Naive thymus-derived CD4-positive, alpha-beta T cell (primary cell): ENCODE data around the gene RNF227. TPM values are rescaled to one million over a fixed set of nuclear protein-coding genes. Genes with fewer than 3 reads are reported as not detected.
"Not testable (repeated sequence)": the region's sequence is repeated elsewhere in the genome, so short reads cannot be mapped to it uniquely, and the experiment has no call there.

Experiments
- ATAC-seq: fragments of 150-1000 bp; cut with Tn5 transposase; 2 replicates; pipeline ENCODE4 v1.10.0; 2021; ENCODE audit warnings: mild to moderate bottlenecking, moderate library complexity
- CTCF ChIA-PET: fragments of 350-600 bp; sonication (Branson Sonifier 250); formaldehyde crosslinking; loops from one replicate; lab custom pipeline; 2021; ENCODE audit warnings: antibody characterized with exemption; lab: Charles Lee
- POLR2A ChIA-PET: fragments of 350-600 bp; sonication (Branson Sonifier 250); formaldehyde crosslinking; loops from one replicate; lab custom pipeline; 2021; ENCODE audit warnings: antibody characterized with exemption, inconsistent platforms; lab: Charles Lee
- DNase-seq, 9 donors: peaks; one replicate each; pipeline versions ENCODE4 v3.0.0 to v3.0.0-alpha.2; 2020 to 2022; ENCODE audit warnings: mixed read lengths in 1 of 9
- H3K27ac ChIP-seq: one replicate; pipeline ENCODE4 v1.7.0; 2013; ENCODE audit warnings: mild to moderate bottlenecking, low read depth, low read length, moderate library complexity
- H3K27me3 ChIP-seq, 2 donors: one replicate each; pipeline ENCODE4 v1.7.0; 2013; ENCODE audit warnings: low read length in 2 of 2, mild to moderate bottlenecking in 2 of 2, moderate library complexity in 2 of 2; ENCODE audit not compliant: control insufficient read depth in 2 of 2, insufficient read depth in 2 of 2
- H3K36me3 ChIP-seq, 3 experiments: 1 replicate in 2 of 3; 2 replicates in 1 of 3; pipeline ENCODE4 v1.7.0; 2013; ENCODE audit warnings: low read length in 3 of 3, mild to moderate bottlenecking in 3 of 3, moderate library complexity in 1 of 3; ENCODE audit not compliant: insufficient read depth in 3 of 3, control insufficient read depth in 2 of 3
- H3K4me1 ChIP-seq, 2 donors: one replicate each; pipeline ENCODE4 v1.7.0; 2013; ENCODE audit warnings: low read length in 2 of 2, mild to moderate bottlenecking in 2 of 2, moderate library complexity in 1 of 2; ENCODE audit not compliant: control insufficient read depth in 2 of 2, insufficient read depth in 2 of 2
- H3K4me3 ChIP-seq: 2 replicates; pipeline ENCODE4 v1.7.0; 2013; ENCODE audit warnings: mild to moderate bottlenecking, low read length
- H3K9me3 ChIP-seq, 3 experiments: 1 replicate in 2 of 3; 2 replicates in 1 of 3; pipeline ENCODE4 v1.7.0; 2013; ENCODE audit warnings: low read length in 3 of 3; ENCODE audit not compliant: control insufficient read depth in 2 of 3
- H3K27ac Mint-ChIP-seq, 9 donors: one replicate each; pipeline ENCODE4 v1.8.0; 2020 to 2022; ENCODE audit warnings: mixed read lengths in 9 of 9, mild to moderate bottlenecking in 8 of 9, moderate library complexity in 5 of 9, inconsistent platforms in 2 of 9
- H3K27me3 Mint-ChIP-seq, 5 donors: one replicate each; pipeline ENCODE4 v1.8.0; 2021 to 2022; ENCODE audit warnings: mixed read lengths in 5 of 5, mild to moderate bottlenecking in 1 of 5
- H3K36me3 Mint-ChIP-seq, 5 donors: one replicate each; pipeline ENCODE4 v1.8.0; 2020 to 2022; ENCODE audit warnings: mixed read lengths in 5 of 5, mild to moderate bottlenecking in 3 of 5, inconsistent platforms in 1 of 5
- H3K4me1 Mint-ChIP-seq, 7 donors: one replicate each; pipeline ENCODE4 v1.8.0; 2020 to 2022; ENCODE audit warnings: mixed read lengths in 7 of 7, mild to moderate bottlenecking in 3 of 7, inconsistent platforms in 1 of 7
- H3K4me3 Mint-ChIP-seq, 10 donors: one replicate each; pipeline ENCODE4 v1.8.0; 2020 to 2022; ENCODE audit warnings: mild to moderate bottlenecking in 10 of 10, mixed read lengths in 10 of 10, moderate library complexity in 6 of 10, inconsistent platforms in 2 of 10
- H3K9me3 Mint-ChIP-seq, 11 donors: one replicate each; pipeline ENCODE4 v1.8.0; 2020 to 2022; ENCODE audit warnings: mixed read lengths in 11 of 11, mild to moderate bottlenecking in 4 of 11, inconsistent platforms in 1 of 11, moderate library complexity in 1 of 11
- intact Hi-C, 2 donors: fragments of 100-400 bp; cut with micrococcal nuclease; formaldehyde crosslinking; loops; one replicate each; pipeline ENCODE4 v1.15.1; 2023
- polyA plus RNA-seq, 2 donors: library from polyadenylated mRNA; unstranded; fragments of 300-500 nt; fragmentation: Illumina TruSeq; gene quantifications; one replicate each; pipeline ENCODE4 v1.2.3, GENCODE V29; 2021
- total RNA-seq, 6 experiments: library from RNA in 5 of 6; stranded (reverse) in 5 of 6; gene quantifications; 1 replicate in 5 of 6; 2 replicates in 1 of 6; pipeline ENCODE4 v1.2.3 and lab custom pipeline; 2021 to 2026

The RNF227 gene
- total and polyA plus RNA-seq, 7 experiments from 2014 or later, result 2.6 to 8.2 (median 4.9) TPM

DNA sequence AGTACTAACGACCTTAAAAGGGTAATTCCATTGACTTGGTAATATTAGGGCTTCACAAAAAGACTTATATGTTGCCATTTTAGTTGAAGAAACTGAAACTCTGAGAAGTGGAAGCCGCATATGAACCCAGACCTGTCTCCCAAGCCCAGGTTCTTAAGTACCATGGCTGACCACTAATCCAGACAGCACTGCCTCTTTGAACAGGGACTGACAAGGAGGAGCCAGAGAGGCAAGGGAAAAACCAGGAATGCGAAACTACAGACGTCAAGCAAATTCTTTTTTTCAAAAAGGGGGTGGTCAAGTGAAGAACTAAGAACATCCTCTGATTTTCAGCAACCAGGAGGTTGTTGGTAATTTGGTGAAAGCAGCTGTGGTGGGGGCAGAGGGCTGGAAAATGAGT, 43.0 kb downstream of the RNF227 start:
- intact Hi-C loops, result no loop called here
- DNase-seq (no peak), ATAC-seq (no peak)
- Histone ChIP-seq H3K27ac (no peak overlapping the region), H3K36me3 (peaks cover 0 to 10% (median 0%) of the 10 kb centered on the region in 3 experiments), H3K9me3 (no peaks in the 10 kb centered on the region), H3K4me3 (no peak overlapping the region), H3K4me1 (peaks cover 9 to 12% of the 10 kb centered on the region in 2 donors), H3K27me3 (no peaks in the 10 kb centered on the region)
- Mint-ChIP-seq H3K27me3 (no peaks in the 10 kb centered on the region), H3K4me3 (no peak overlapping the region), H3K36me3 (peaks cover 11 to 35% (median 23%) of the 10 kb centered on the region in 5 donors), H3K9me3 (no peaks in the 10 kb centered on the region), H3K27ac (peak overlapping the region in 2 of 9 donors; percentile 12 to 13), H3K4me1 (peaks cover 16 to 62% (median 47%) of the 10 kb centered on the region in 7 donors)
- POLR2A ChIA-PET, result interaction anchor here (0.6 to 1.6 kb wide), 3 partner anchors 14 to 28 kb away, joined by 3 read pairs; partner anchors contain the start of gene NAA38
- CTCF ChIA-PET, result interaction anchor here (1.6 kb wide), 1 partner anchor 10 kb away, joined by 6 read pairs; no protein-coding TSS in a partner anchor

DNA sequence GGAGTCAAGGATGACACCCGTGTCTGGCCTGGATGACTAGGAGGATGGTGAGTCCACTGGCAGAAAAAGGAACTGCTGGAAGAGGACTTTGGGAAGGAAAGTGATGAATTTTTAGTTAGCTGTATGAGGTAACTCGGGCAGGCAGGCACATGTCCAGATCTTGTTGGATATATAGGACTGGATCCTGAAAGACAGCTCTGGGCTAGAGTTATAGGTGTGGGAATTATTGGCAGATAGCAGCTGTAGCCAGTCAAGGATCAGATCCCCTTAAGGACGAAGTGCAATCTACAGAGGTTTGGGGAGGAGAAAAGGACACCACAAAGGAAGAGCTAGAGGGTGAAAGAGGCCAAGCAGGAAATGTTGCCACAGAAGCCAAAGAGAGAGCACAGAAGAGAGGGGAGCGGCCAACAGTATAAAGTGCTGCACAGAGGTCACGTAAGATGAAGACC, 48.2 kb downstream of the RNF227 start:
- peak; percentile 79 for ATAC-seq
- Mint-ChIP-seq H3K4me3 (peak overlapping the region; percentile 46 to 83 (median 70)), H3K4me1 (peaks cover 23 to 46% (median 43%) of the 10 kb centered on the region in 7 donors), H3K36me3 (peaks cover 3 to 20% (median 12%) of the 10 kb centered on the region in 5 donors), H3K9me3 (no peaks in the 10 kb centered on the region), H3K27me3 (no peaks in the 10 kb centered on the region), H3K27ac (peak overlapping the region; percentile 53 to 92 (median 87))
- no peak for DNase-seq
- intact Hi-C loops, result no loop called here
- Histone ChIP-seq H3K36me3 (no peaks in the 10 kb centered on the region), H3K27me3 (no peaks in the 10 kb centered on the region), H3K9me3 (no peaks in the 10 kb centered on the region), H3K4me1 (peaks cover 16 to 20% of the 10 kb centered on the region in 2 donors), H3K27ac (peak overlapping the region; percentile 49), H3K4me3 (peak overlapping the region; percentile 2)
- POLR2A ChIA-PET, result interaction anchor here (0.8 to 2.8 kb wide), 5 partner anchors 9 to 48 kb away, joined by 3 to 12 read pairs (median 10); partner anchors contain the start of gene RNF227
- CTCF ChIA-PET, result interaction anchor here (1.0 to 3.1 kb wide), 3 partner anchors 33 to 122 kb away, joined by 4 to 19 read pairs (median 4); no protein-coding TSS in a partner anchor

DNA sequence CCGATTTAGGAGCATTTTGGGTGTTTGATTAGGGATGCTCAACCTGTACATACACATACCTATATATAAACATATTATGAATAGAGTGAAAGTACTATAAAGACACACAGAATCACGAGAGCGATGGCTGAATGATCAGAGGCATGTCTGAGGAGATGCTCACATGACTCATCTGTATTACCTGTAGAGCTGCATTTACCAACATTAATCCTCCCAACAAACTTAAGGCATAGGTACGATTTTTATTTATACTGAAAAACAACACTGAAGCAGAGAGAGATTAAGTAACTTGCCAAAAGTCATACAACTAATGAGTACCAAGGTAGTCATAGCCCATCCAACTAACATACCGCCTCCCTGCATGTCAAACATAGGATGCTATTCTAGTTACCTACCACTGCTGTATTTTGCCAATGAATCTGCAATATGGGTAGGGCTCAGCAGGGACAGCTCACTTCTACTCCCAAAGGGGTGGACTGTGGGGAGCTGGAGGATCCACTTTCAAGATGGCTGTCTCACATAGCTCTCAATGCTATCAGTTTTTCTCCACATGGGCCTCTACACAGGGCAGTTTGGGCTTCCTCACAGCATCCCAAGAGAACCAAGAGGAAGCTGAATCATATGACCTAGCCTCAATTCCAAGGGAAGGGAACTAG, 51.0 kb downstream of the RNF227 start:
- Mint-ChIP-seq H3K9me3 (no peaks in the 10 kb centered on the region), H3K4me3 (no peak overlapping the region), H3K4me1 (peaks cover 30 to 47% (median 38%) of the 10 kb centered on the region in 7 donors), H3K27ac (no peak overlapping the region), H3K36me3 (peaks cover 0 to 20% (median 0%) of the 10 kb centered on the region in 5 donors), H3K27me3 (no peaks in the 10 kb centered on the region)
- H3K36me3 ChIP-seq, result no peaks in the 10 kb centered on the region
- ChIA-PET POLR2A (interaction anchor here (0.6 to 1.9 kb wide), 7 partner anchors 12 to 125 kb away, joined by 3 to 5 read pairs (median 3); no protein-coding TSS in a partner anchor), CTCF (interaction anchor here (0.5 to 9.1 kb wide), 7 partner anchors 30 to 192 kb away, joined by 3 to 133 read pairs (median 5); no protein-coding TSS in a partner anchor)
- peaks cover 16 to 23% of the 10 kb centered on the region in 2 donors for H3K4me1 ChIP-seq
- no peak overlapping the region for H3K27ac ChIP-seq
- DNase-seq, result no peak
- no peaks in the 10 kb centered on the region for H3K9me3 ChIP-seq
- no peak overlapping the region for H3K4me3 ChIP-seq
- intact Hi-C loops, result loop anchor here (5.0 kb wide), 2 partner anchors 177 to 192 kb away; no protein-coding TSS in a partner anchor
- ATAC-seq, result no peak
- no peaks in the 10 kb centered on the region for H3K27me3 ChIP-seq

DNA sequence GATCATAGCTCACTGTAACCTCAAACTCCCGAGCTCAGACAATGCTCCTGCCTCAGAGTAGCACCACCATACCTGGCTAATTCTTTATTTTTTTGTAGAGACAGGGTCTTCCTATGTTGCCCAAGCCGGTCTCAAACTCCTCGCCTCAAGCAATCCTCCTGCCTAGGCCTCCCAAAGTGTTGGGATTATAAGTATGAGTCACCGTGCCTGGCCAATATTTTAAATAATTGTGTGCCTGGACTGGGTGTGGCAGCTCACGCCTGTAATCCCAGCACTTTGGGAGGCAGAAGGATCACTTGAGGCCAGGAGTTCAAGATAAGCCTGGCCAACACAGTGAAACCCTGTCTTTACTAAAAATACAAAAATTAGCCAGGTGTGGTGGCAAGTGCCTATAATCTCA, 51.7 kb downstream of the RNF227 start:
- H3K4me3 ChIP-seq, DNase-seq, H3K4me3 Mint-ChIP-seq, H3K36me3 ChIP-seq, H3K9me3 ChIP-seq, H3K27me3 Mint-ChIP-seq, H3K27me3 ChIP-seq, H3K27ac ChIP-seq, H3K27ac Mint-ChIP-seq, ATAC-seq, H3K9me3 Mint-ChIP-seq: not testable (repeated sequence)
- CTCF ChIA-PET, result interaction anchor here (0.9 to 9.1 kb wide), 13 partner anchors 9 to 123 kb away, joined by 3 to 133 read pairs (median 5); no protein-coding TSS in a partner anchor
- POLR2A ChIA-PET, result interaction anchor here (1.3 to 1.9 kb wide), 5 partner anchors 18 to 124 kb away, joined by 3 to 5 read pairs (median 3); no protein-coding TSS in a partner anchor
- peaks cover 16 to 23% of the 10 kb centered on the region in 2 donors for H3K4me1 ChIP-seq
- intact Hi-C loops, result loop anchor here (5.0 kb wide), 2 partner anchors 178 to 193 kb away; no protein-coding TSS in a partner anchor
- peaks cover 0 to 20% (median 3%) of the 10 kb centered on the region in 5 donors for H3K36me3 Mint-ChIP-seq
- peaks cover 28 to 45% (median 38%) of the 10 kb centered on the region in 7 donors for H3K4me1 Mint-ChIP-seq

Other genes starting within 250 kb of the RNF227 start
- 100 to 1,000 TPM in 3 of 5 experiments, 10 to 100 TPM in 2; 57.9 to 226 (median 104) TPM for gene TP53, start 228.8 kb downstream of the RNF227 start, total RNA-seq
- gene TP53, start 228.8 kb downstream of the RNF227 start, polyA plus RNA-seq, result 10 to 100 TPM; 30.9 to 32.5 TPM
- gene WRAP53, start 227.8 kb downstream of the RNF227 start, total RNA-seq, result 10 to 100 TPM in 2 of 5 experiments, 1 to 10 TPM in 3; 6.7 to 21.1 (median 9.6) TPM
- gene WRAP53, start 227.8 kb downstream of the RNF227 start, polyA plus RNA-seq, result 10 to 100 TPM in 1 of 2 donors, 1 to 10 TPM in 1; 9.6 to 18.9 TPM
- not detected for gene EFNB3, start 211.1 kb downstream of the RNF227 start, total RNA-seq
- not detected for gene EFNB3, start 211.1 kb downstream of the RNF227 start, polyA plus RNA-seq
- under 1 TPM in 1 of 5 experiments, not detected in 4; 0.03 TPM for gene DNAH2, start 198.5 kb downstream of the RNF227 start, total RNA-seq
- not detected for gene DNAH2, start 198.5 kb downstream of the RNF227 start, polyA plus RNA-seq
- gene KDM6B, start 82.1 kb downstream of the RNF227 start, total RNA-seq, result 100 to 1,000 TPM in 4 of 5 experiments, 10 to 100 TPM in 1; 32.2 to 179 (median 120) TPM
- 1 to 10 TPM in 1 of 2 donors, under 1 TPM in 1; 0.95 to 1.5 TPM for gene KDM6B, start 82.1 kb downstream of the RNF227 start, polyA plus RNA-seq
- gene TMEM88, start 61.2 kb downstream of the RNF227 start, total RNA-seq, result 10 to 100 TPM in 4 of 5 experiments, under 1 TPM in 1; 0.70 to 32.7 (median 11.6) TPM
- gene TMEM88, start 61.2 kb downstream of the RNF227 start, polyA plus RNA-seq, result not detected
- 10 to 100 TPM; 22.1 to 63.8 (median 24.9) TPM for gene NAA38, start 58.7 kb downstream of the RNF227 start, total RNA-seq
- 100 to 1,000 TPM; 113 to 132 TPM for gene NAA38, start 58.7 kb downstream of the RNF227 start, polyA plus RNA-seq
- 10 to 100 TPM in 2 of 5 experiments, 1 to 10 TPM in 3; 8.4 to 14.2 (median 9.5) TPM for gene CYB5D1, start 58.3 kb downstream of the RNF227 start, total RNA-seq
- 1 to 10 TPM; 7.5 to 7.9 TPM for gene CYB5D1, start 58.3 kb downstream of the RNF227 start, polyA plus RNA-seq
- 100 to 1,000 TPM; 189 to 417 (median 359) TPM for gene CHD3, start 27.5 kb downstream of the RNF227 start, total RNA-seq
- gene CHD3, start 27.5 kb downstream of the RNF227 start, polyA plus RNA-seq, result 10 to 100 TPM; 12.7 to 39.3 TPM
- gene KCNAB3, start 13.6 kb upstream of the RNF227 start, total RNA-seq, result 10 to 100 TPM in 4 of 5 experiments, 1 to 10 TPM in 1; 9.4 to 18.0 (median 17.5) TPM
- under 1 TPM; 0.10 to 0.25 TPM for gene KCNAB3, start 13.6 kb upstream of the RNF227 start, polyA plus RNA-seq
- 100 to 1,000 TPM in 3 of 5 experiments, 10 to 100 TPM in 2; 71.4 to 216 (median 103) TPM for gene TRAPPC1, start 15.7 kb upstream of the RNF227 start, total RNA-seq
- 100 to 1,000 TPM; 227 to 235 TPM for gene TRAPPC1, start 15.7 kb upstream of the RNF227 start, polyA plus RNA-seq
- 10 to 100 TPM; 29.0 to 50.5 (median 33.6) TPM for gene CNTROB, start 15.9 kb upstream of the RNF227 start, total RNA-seq
- 10 to 100 TPM; 10.4 to 16.7 TPM for gene CNTROB, start 15.9 kb upstream of the RNF227 start, polyA plus RNA-seq
- gene GUCY2D, start 86.3 kb upstream of the RNF227 start, total RNA-seq, result under 1 TPM in 3 of 5 experiments, not detected in 2; 0.07 to 0.32 (median 0.20) TPM
- under 1 TPM in 1 of 2 donors, not detected in 1; 0.98 TPM for gene GUCY2D, start 86.3 kb upstream of the RNF227 start, polyA plus RNA-seq
- under 1 TPM in 1 of 5 experiments, not detected in 4; 0.61 TPM for gene ALOX15B, start 122.8 kb upstream of the RNF227 start, total RNA-seq
- not detected for gene ALOX15B, start 122.8 kb upstream of the RNF227 start, polyA plus RNA-seq
- 1 to 10 TPM in 2 of 5 experiments, under 1 TPM in 3; 0.44 to 1.1 (median 0.94) TPM for gene ALOX12B, start 171.4 kb upstream of the RNF227 start, total RNA-seq
- 1 to 10 TPM in 1 of 2 donors, under 1 TPM in 1; 0.78 to 1.0 TPM for gene ALOX12B, start 171.4 kb upstream of the RNF227 start, polyA plus RNA-seq
- 1 to 10 TPM in 1 of 5 experiments, under 1 TPM in 3, not detected in 1; 0.22 to 1.6 (median 0.75) TPM for gene ALOXE3, start 202.2 kb upstream of the RNF227 start, total RNA-seq
- gene ALOXE3, start 202.2 kb upstream of the RNF227 start, polyA plus RNA-seq, result 1 to 10 TPM in 1 of 2 donors, under 1 TPM in 1; 0.11 to 1.6 TPM
- gene HES7, start 207.8 kb upstream of the RNF227 start, total RNA-seq, result under 1 TPM; 0.22 to 0.98 (median 0.41) TPM
- gene HES7, start 207.8 kb upstream of the RNF227 start, polyA plus RNA-seq, result not detected
- 1,000 to 10,000 TPM in 2 of 5 experiments, 10 to 100 TPM in 3; 40.1 to 1,786 (median 95.0) TPM for gene PER1, start 236.1 kb upstream of the RNF227 start, total RNA-seq
- 10 to 100 TPM in 1 of 2 donors, 1 to 10 TPM in 1; 7.9 to 12.1 TPM for gene PER1, start 236.1 kb upstream of the RNF227 start, polyA plus RNA-seq
- gene VAMP2, start 246.7 kb upstream of the RNF227 start, total RNA-seq, result 100 to 1,000 TPM in 4 of 5 experiments, 10 to 100 TPM in 1; 87.1 to 256 (median 210) TPM
- gene VAMP2, start 246.7 kb upstream of the RNF227 start, polyA plus RNA-seq, result 10 to 100 TPM; 75.0 to 75.1 TPM